Neural progenitor cell (in vitro differentiated cells): ENCODE results near the gene SRGAP3. TPM values are rescaled to one million over a fixed set of nuclear protein-coding genes. Genes with fewer than 3 reads are reported as not detected.

Experiments used
- DNase-seq: peaks from one replicate; pipeline ENCODE4 v3.0.0-alpha.2; 2016; ENCODE audit warnings: low spot score
- H2AFZ ChIP-seq: fragments of 200-600 bp; sonication (generic); replicated peaks from 2 replicates; pipeline ENCODE4 v1.6.1; 2016; ENCODE audit warnings: antibody characterized with exemption
- H3F3A ChIP-seq: fragments of 200-600 bp; sonication (generic); 2 replicates; pipeline ENCODE4 v1.6.1; 2016; ENCODE audit warnings: antibody characterized with exemption, low read depth
- H3K27ac ChIP-seq: fragments of 200-600 bp; sonication (generic); 2 replicates; pipeline ENCODE4 v1.5.1; 2016; ENCODE audit warnings: mild to moderate bottlenecking
- H3K27me3 ChIP-seq: fragments of 200-600 bp; sonication (generic); 2 replicates; pipeline ENCODE4 v1.6.1; 2016; ENCODE audit warnings: mild to moderate bottlenecking, moderate library complexity
- H3K36me3 ChIP-seq: fragments of 200-600 bp; sonication (generic); 2 replicates; pipeline ENCODE4 v1.5.1; 2016
- H3K4me1 ChIP-seq: fragments of 200-600 bp; sonication (generic); 2 replicates; pipeline ENCODE4 v1.6.1; 2016; ENCODE audit warnings: mixed run types
- H3K4me2 ChIP-seq: fragments of 200-600 bp; sonication (generic); 2 replicates; pipeline ENCODE4 v1.6.1; 2016
- H3K4me3 ChIP-seq: fragments of 200-600 bp; sonication (generic); 2 replicates; pipeline ENCODE4 v1.5.1; 2016
- H3K79me2 ChIP-seq: fragments of 200-600 bp; sonication (generic); 2 replicates; pipeline ENCODE4 v1.6.1; 2016; ENCODE audit warnings: low read depth
- H3K9ac ChIP-seq: fragments of 200-600 bp; sonication (generic); 2 replicates; pipeline ENCODE4 v1.6.1; 2016
- H3K9me3 ChIP-seq: fragments of 200-600 bp; sonication (generic); 2 replicates; pipeline ENCODE4 v1.5.1; 2016; ENCODE audit warnings: low read depth
- H4K20me1 ChIP-seq: fragments of 200-600 bp; sonication (generic); 2 replicates; pipeline ENCODE4 v1.6.1; 2016; ENCODE audit warnings: low read depth
- H3K27ac Mint-ChIP-seq: 3 replicates; pipeline ENCODE4 v1.8.0; 2021; ENCODE audit warnings: mixed read lengths
- H3K27me3 Mint-ChIP-seq: 2 replicates; pipeline ENCODE4 v1.8.0; 2022; ENCODE audit warnings: low read depth, mild to moderate bottlenecking, inconsistent platforms, moderate library complexity, mixed read lengths; ENCODE audit not compliant: insufficient read depth
- H3K36me3 Mint-ChIP-seq: 3 replicates; pipeline ENCODE4 v1.8.0; 2021; ENCODE audit warnings: mixed read lengths
- H3K4me1 Mint-ChIP-seq: 3 replicates; pipeline ENCODE4 v1.8.0; 2021; ENCODE audit warnings: mixed read lengths
- H3K4me3 Mint-ChIP-seq: 3 replicates; pipeline ENCODE4 v1.8.0; 2021; ENCODE audit warnings: mild to moderate bottlenecking, moderate library complexity, mixed read lengths
- H3K9me3 Mint-ChIP-seq: 3 replicates; pipeline ENCODE4 v1.8.0; 2020; ENCODE audit warnings: mixed read lengths
- EZH2 ChIP-seq: fragments of 200-600 bp; sonication (generic); IDR thresholded peaks from 2 replicates; pipeline ENCODE4 v1.6.1; 2017; ENCODE audit warnings: antibody characterized with exemption, mild to moderate bottlenecking, moderate library complexity
- EZH2phosphoT487 ChIP-seq: fragments of 200-600 bp; sonication (generic); IDR thresholded peaks from 2 replicates; pipeline ENCODE4 v1.6.1; 2017; ENCODE audit warnings: antibody characterized with exemption
- total RNA-seq: library from RNA; depleted of rRNA; stranded (reverse); fragments of >200 nt; gene quantifications from 2 replicates; pipeline ENCODE4 v1.2.3, GENCODE V29; 2015; ENCODE audit warnings: low replicate concordance
- TF ChIP-seq, protein P1 (sequence below): fragments of 200-600 bp; sonication (generic); IDR thresholded peaks from 2 replicates; pipeline ENCODE4 v1.5.1; 2017; ENCODE audit warnings: antibody characterized with exemption, mild to moderate bottlenecking

SRGAP3 gene
- total RNA-seq, 1 donor from 2014 or later: 59.3 TPM

DNA sequence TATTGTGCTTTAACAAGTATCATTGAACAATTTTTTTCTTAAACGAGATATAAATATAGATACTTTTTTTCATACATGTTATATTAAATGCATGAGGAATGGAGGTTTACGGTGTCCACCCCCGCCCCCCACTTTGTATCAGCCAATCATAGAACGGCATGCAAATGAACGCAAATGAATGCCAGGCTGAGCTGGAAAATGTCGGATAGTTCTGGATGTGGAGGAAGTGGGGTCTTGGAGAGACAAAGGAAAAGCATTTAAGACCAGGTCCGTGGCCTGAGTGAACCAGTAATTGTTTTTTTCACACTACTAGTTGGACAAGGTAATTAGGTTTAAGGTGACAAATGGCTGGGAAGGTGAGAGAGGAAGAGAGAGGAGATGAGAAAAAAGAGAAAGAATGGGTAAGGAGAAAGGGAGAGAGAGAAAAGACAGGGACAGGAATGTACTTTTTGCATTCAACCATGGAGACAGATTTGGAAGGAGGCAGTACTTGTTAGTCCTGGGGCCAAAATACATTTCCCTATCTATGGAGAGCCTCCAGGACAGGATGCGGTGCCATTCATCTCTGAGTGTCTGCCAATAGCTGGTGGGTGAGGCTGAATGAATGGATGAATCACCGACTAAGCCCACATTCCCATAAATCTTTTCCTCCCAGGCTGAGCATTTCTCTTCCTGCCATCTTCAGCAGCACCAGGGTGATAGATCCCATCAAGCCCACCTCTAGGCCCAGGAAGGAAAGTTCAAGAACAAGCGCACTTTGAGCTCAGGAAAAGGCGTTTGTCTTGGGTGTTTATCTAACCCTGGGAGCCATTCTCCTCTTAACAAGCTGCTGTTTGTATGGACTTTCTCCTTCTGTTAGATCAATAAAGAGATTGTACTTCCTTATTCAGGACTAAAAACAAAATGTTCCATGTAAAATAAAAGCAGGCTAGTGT is 284.7 kb downstream of the SRGAP3 start:
- H3K36me3 ChIP-seq: no peaks in the 10 kb centered on the region
- TF ChIP-seq EZH2phosphoT487 (no peak), EZH2 (no peak)
- TF ChIP-seq, protein P1, sequence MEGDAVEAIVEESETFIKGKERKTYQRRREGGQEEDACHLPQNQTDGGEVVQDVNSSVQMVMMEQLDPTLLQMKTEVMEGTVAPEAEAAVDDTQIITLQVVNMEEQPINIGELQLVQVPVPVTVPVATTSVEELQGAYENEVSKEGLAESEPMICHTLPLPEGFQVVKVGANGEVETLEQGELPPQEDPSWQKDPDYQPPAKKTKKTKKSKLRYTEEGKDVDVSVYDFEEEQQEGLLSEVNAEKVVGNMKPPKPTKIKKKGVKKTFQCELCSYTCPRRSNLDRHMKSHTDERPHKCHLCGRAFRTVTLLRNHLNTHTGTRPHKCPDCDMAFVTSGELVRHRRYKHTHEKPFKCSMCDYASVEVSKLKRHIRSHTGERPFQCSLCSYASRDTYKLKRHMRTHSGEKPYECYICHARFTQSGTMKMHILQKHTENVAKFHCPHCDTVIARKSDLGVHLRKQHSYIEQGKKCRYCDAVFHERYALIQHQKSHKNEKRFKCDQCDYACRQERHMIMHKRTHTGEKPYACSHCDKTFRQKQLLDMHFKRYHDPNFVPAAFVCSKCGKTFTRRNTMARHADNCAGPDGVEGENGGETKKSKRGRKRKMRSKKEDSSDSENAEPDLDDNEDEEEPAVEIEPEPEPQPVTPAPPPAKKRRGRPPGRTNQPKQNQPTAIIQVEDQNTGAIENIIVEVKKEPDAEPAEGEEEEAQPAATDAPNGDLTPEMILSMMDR: no peak
- peaks cover 18% of the 10 kb centered on the region for H3K4me1 Mint-ChIP-seq
- no peak overlapping the region for H3K9ac ChIP-seq
- no peaks in the 10 kb centered on the region for H4K20me1 ChIP-seq
- H3K27ac Mint-ChIP-seq: no peak overlapping the region
- H3K36me3 Mint-ChIP-seq: no peaks in the 10 kb centered on the region
- no peaks in the 10 kb centered on the region for H3K9me3 ChIP-seq
- H3K4me3 Mint-ChIP-seq: peak overlapping the region; percentile 57
- H3K27ac ChIP-seq: no peak overlapping the region
- peaks cover 10% of the 10 kb centered on the region for H3K4me1 ChIP-seq
- no peak for DNase-seq
- H3K4me2 ChIP-seq: no peak overlapping the region
- H3K27me3 ChIP-seq: peaks cover 5% of the 10 kb centered on the region
- H3K27me3 Mint-ChIP-seq: peaks cover 10% of the 10 kb centered on the region
- H3K4me3 ChIP-seq: no peak overlapping the region
- no peaks in the 10 kb centered on the region for H3K9me3 Mint-ChIP-seq
- H3K79me2 ChIP-seq: peaks cover 35% of the 10 kb centered on the region
- peaks cover 11% of the 10 kb centered on the region for H3F3A ChIP-seq
- peak overlapping the region; percentile 39 for H2AFZ ChIP-seq

DNA sequence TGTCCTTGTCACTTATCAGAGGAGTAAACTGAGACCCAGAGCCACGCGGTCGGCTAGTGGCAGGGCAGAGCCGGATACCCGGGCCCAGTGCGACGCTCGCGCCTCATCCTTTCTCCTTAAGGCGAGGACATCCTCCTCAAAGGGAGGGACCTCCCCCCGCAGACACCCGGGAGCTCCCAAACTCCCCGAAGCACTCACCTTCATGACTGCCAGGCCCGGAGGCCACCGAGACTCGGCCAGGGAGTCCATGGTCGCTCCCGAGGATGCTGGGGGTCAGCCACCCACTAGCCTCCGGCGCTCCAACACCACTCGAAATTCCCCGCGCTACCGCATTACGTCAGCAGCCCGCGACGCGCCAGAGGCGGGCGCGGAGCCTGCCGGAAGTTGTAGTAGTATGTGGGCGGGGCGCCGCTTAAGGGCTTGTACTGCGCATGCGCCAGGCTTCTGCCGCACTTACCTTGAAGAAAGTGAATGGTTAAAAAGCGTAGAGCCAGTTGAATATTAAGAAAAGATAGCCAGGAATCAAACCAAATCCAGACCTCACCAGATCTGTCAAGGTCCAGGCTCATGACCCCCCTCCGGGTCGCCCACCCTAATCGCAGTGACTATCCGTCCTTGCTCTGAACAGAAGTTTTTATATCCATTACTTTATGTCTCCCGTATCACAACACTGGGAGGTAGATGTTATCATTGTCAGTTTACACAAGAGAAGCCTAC is 286.2 kb downstream of the SRGAP3 start, which contains the start of gene RAD18:
RAD18 (minus strand) TSS at position 336 of the 717 bp plus-strand sequence; CDS start at position 249, 87 bp downstream.
- Mint-ChIP-seq H3K9me3 (no peaks in the 10 kb centered on the region), H3K27me3 (peaks cover 10% of the 10 kb centered on the region), H3K4me1 (peaks cover 18% of the 10 kb centered on the region), H3K27ac (peak within 1 kb of the TSS; percentile 35), H3K36me3 (no peaks in the 10 kb centered on the region), H3K4me3 (peak within 1 kb of the TSS; percentile 96)
- peak within 1 kb of the TSS; percentile 66 for H3K4me3 ChIP-seq
- peak within 1 kb of the TSS; percentile 93 for H2AFZ ChIP-seq
- H3K36me3 ChIP-seq: no peaks in the 10 kb centered on the region
- H3K9me3 ChIP-seq: no peaks in the 10 kb centered on the region
- H3K4me1 ChIP-seq: peaks cover 10% of the 10 kb centered on the region
- TF ChIP-seq EZH2: no peak
- TF ChIP-seq, protein P1: no peak
- no peak for TF ChIP-seq EZH2phosphoT487
- peak; percentile 97 for DNase-seq
- no peak within 1 kb of the TSS for H3K27ac ChIP-seq
- H3F3A ChIP-seq: peaks cover 11% of the 10 kb centered on the region
- H3K27me3 ChIP-seq: no peaks in the 10 kb centered on the region
- peak within 1 kb of the TSS; percentile 85 for H3K4me2 ChIP-seq
- peaks cover 48% of the 10 kb centered on the region for H3K79me2 ChIP-seq
- peak within 1 kb of the TSS; percentile 62 for H3K9ac ChIP-seq
- H4K20me1 ChIP-seq: no peaks in the 10 kb centered on the region

DNA sequence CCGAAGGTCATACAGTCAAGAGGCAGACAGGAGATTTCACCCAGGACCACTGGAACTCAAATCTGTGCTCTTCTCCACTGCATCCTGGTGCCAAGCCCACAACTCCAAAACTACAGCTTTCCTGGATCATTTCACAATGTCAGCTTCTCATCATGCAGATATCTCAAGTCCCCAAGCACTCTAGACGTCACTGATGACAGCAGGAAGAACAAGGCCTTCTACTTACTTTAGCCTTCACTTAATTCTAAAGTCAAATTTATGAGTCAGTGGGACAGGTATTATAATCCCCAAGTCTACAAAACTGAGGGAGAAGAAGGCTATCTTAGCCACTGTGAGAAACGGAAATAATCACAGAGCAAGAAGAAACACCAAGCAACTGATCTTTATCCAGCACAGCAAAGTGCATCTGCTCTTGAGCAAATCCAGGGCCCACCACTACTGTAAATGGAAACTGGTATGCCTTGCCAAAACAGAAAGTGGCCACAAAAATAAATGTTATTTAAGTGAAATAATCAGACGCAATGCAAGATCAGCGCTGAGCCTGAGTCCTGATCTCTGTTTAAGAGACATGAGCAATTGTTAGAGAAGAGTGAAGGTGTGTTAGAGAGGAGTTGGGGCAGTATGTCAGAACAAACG is 287.1 kb downstream of the SRGAP3 start:
- H3F3A ChIP-seq: peaks cover 11% of the 10 kb centered on the region
- Mint-ChIP-seq H3K27ac (peak overlapping the region; percentile 51), H3K4me1 (peaks cover 18% of the 10 kb centered on the region), H3K4me3 (peak overlapping the region; percentile 96), H3K9me3 (no peaks in the 10 kb centered on the region), H3K36me3 (no peaks in the 10 kb centered on the region), H3K27me3 (peaks cover 8% of the 10 kb centered on the region)
- DNase-seq: no peak
- H3K27me3 ChIP-seq: no peaks in the 10 kb centered on the region
- H3K9ac ChIP-seq: peak overlapping the region; percentile 62
- peak overlapping the region; percentile 66 for H3K4me3 ChIP-seq
- TF ChIP-seq EZH2phosphoT487: no peak
- TF ChIP-seq, protein P1: no peak
- no peak for TF ChIP-seq EZH2
- H3K4me2 ChIP-seq: peak overlapping the region; percentile 85
- no peak overlapping the region for H3K27ac ChIP-seq
- H2AFZ ChIP-seq: no peak overlapping the region
- no peaks in the 10 kb centered on the region for H3K9me3 ChIP-seq
- peaks cover 10% of the 10 kb centered on the region for H3K4me1 ChIP-seq
- H3K79me2 ChIP-seq: peaks cover 57% of the 10 kb centered on the region
- no peaks in the 10 kb centered on the region for H4K20me1 ChIP-seq
- H3K36me3 ChIP-seq: peaks cover 6% of the 10 kb centered on the region
